ENCODE data around the gene LRRK2. TPM values are rescaled to one million over a fixed set of nuclear protein-coding genes. Genes with fewer than 3 reads are reported as not detected.
"Not testable (repeated sequence)": the region's sequence is repeated elsewhere in the genome, so short reads cannot be mapped to it uniquely, and the experiment has no call there.

The LRRK2 gene
- total RNA-seq, 1 donor from 2014 or later: 14.6 TPM

GRCh38 chr12:40315375-40315774 lies 90.6 kb downstream of the LRRK2 start:
- no peak for ATAC-seq

- no peak for ATAC-seq
Measured at GRCh38 chr12:40324261-40324660, 99.5 kb downstream of the LRRK2 start.

GRCh38 chr12:40325349-40325960 lies 100.7 kb downstream of the LRRK2 start:
- peak; percentile 50 for ATAC-seq

- ATAC-seq: no peak
Measured at GRCh38 chr12:40327535-40327934, 102.7 kb downstream of the LRRK2 start.

GRCh38 chr12:40330180-40330579 lies 105.4 kb downstream of the LRRK2 start:
- ATAC-seq: no peak

- ATAC-seq: no peak
Measured at GRCh38 chr12:40331886-40332285, 107.1 kb downstream of the LRRK2 start.

GRCh38 chr12:40335991-40336390 lies 111.2 kb downstream of the LRRK2 start:
- no peak for ATAC-seq

- ATAC-seq: no peak
Measured at GRCh38 chr12:40336573-40337199, 111.9 kb downstream of the LRRK2 start.

- no peak for ATAC-seq
Measured at GRCh38 chr12:40338071-40338470, 113.3 kb downstream of the LRRK2 start.

GRCh38 chr12:40338621-40339020 lies 113.8 kb downstream of the LRRK2 start:
- ATAC-seq: no peak

GRCh38 chr12:40342010-40342409 lies 117.2 kb downstream of the LRRK2 start:
- no peak for ATAC-seq

GRCh38 chr12:40343124-40343523 lies 118.3 kb downstream of the LRRK2 start:
- ATAC-seq: no peak

- ATAC-seq: no peak
Measured at GRCh38 chr12:40344312-40344711, 119.5 kb downstream of the LRRK2 start.

GRCh38 chr12:40351976-40352375 lies 127.2 kb downstream of the LRRK2 start:
- ATAC-seq: no peak

- no peak for ATAC-seq
Measured at GRCh38 chr12:40375076-40375475, 150.3 kb downstream of the LRRK2 start.

- ATAC-seq: no peak
Measured at GRCh38 chr12:40376533-40377267, 151.9 kb downstream of the LRRK2 start.

GRCh38 chr12:40378691-40379090 lies 153.9 kb downstream of the LRRK2 start:
- no peak for ATAC-seq

GRCh38 chr12:40382217-40382616 lies 157.4 kb downstream of the LRRK2 start:
- no peak for ATAC-seq

GRCh38 chr12:40387279-40387678 lies 162.5 kb downstream of the LRRK2 start:
- ATAC-seq: not testable (repeated sequence)

GRCh38 chr12:40390980-40391379 lies 166.2 kb downstream of the LRRK2 start:
- no peak for ATAC-seq

- peak; percentile 58 for ATAC-seq
Measured at GRCh38 chr12:40393026-40393425, 168.2 kb downstream of the LRRK2 start.

- ATAC-seq: no peak
Measured at GRCh38 chr12:40399656-40400055, 174.9 kb downstream of the LRRK2 start.

- ATAC-seq: no peak
Measured at GRCh38 chr12:40405419-40405818, 180.6 kb downstream of the LRRK2 start.

Data from esophagus mucosa (tissue), 1 donor.